Measurements from ENCODE around the gene THRB.
A peak's percentile ranks its signal among the peaks of the same experiment; 100 is the strongest.
"Not testable (repeated sequence)": the region's sequence is repeated elsewhere in the genome, so short reads cannot be mapped to it uniquely, and the experiment has no call there.

Gene THRB

DNA sequence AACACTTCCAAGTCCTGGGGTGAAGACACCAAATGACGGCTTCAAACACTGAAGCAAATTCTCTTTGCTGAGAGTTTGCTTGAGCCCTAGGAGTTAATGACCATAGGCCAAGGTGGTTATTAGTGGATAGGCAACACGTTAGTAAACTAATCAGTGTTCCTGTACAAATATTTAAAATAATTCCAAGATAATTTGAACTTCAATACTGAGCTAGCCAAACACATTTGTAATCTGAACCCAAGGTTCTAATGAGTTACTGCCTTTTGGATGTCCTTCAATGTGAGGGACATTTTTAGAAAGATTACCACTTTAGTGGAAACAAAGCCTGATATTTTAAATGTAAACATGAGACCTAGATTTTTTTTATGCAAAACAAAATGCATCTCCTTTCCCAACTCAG is 94.6 kb downstream of the THRB start:
- no peak for DNase-seq

DNA sequence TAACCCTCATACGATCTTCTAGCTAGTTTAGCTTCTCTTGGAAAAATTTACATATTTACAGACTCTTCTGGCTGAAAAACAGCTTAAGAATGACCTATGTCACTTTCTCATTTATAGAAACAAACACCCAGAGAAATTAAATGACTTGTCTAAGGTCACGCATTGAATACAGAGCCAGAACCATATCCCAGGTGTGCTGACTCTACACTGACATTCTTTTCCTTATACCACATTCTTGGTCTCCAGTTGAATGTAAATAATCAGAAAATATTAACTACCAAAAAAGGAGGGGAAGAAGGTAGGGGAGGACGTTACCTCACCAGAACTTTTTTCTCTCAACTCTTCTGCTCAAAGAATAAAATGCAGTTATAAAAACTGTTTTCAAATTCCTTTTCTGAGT is 95.0 kb downstream of the THRB start:
- no peak for DNase-seq

DNA sequence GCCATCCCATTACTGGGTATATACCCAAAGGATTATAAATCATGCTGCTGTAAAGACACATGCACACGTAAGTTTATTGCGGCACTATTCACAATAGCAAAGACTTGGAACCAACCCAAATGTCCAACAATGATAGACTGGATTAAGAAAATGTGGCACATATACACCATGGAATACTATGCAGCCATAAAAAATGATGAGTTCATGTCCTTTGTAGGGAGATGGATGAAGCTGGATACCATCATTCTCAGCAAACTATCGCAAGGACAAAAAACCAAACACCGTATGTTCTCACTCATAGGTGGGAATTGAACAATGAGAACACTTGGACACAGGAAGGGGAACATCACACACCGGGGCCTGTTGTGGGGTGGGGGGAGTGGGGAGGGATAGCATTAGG is 95.9 kb downstream of the THRB start:
- DNase-seq: not testable (repeated sequence)

DNA sequence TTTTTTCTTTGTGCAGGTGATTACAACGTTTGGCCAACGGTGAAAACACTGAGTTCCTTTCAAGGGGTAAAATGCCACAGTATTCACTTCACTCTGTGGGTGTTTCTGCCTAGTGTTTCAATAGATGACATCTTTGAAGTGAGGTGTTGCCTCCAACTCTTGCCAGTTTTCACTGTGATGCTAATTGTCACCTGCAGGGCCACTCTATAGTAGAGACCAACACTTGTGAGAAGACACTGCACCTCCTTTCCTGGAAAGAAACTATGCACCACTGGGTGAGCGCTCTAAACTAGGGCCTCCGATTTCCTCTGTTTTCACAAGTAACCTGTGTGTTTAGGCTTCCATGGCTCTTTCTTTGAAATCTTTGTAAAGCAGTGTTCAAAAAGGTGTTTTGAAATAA is 98.3 kb downstream of the THRB start:
- DNase-seq: no peak

DNA sequence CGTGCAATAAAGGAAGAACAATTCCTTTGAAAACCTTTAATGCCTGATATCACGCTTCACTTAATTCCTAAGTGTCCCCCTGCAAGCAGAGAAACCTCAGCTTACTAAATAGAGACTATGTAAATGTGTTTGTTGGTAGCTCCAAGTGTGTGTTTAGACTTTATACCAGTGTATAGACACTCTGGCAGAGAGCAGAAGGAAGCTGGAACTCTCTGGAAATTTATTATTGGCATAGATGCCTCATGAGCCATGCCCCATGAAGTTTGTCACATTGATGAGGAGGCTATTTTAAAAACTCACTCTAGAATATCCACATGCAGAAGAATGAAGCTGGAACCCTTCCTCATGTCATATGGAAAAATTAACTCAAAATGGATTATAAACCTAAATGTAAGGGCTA is 99.9 kb downstream of the THRB start:
- DNase-seq: no peak

DNA sequence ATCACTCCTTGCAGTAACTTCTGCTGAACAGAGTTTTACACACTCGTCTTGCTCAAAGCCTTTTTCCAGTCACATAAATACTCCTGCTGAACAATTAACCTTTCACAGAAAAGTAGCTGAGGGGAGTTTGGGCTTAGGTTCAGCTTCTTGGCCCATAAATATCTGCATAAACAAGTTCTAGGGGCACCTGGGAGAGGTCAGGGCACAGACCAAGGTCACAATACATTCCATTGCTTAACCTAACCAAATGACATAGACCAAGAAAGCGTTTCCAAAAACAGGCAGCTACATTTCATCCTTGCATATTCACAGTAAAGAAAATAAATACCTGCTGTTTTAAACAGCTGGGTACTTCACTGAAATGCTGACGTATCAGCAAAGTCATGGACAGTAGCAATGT is 101.3 kb downstream of the THRB start:
- no peak for DNase-seq

DNA sequence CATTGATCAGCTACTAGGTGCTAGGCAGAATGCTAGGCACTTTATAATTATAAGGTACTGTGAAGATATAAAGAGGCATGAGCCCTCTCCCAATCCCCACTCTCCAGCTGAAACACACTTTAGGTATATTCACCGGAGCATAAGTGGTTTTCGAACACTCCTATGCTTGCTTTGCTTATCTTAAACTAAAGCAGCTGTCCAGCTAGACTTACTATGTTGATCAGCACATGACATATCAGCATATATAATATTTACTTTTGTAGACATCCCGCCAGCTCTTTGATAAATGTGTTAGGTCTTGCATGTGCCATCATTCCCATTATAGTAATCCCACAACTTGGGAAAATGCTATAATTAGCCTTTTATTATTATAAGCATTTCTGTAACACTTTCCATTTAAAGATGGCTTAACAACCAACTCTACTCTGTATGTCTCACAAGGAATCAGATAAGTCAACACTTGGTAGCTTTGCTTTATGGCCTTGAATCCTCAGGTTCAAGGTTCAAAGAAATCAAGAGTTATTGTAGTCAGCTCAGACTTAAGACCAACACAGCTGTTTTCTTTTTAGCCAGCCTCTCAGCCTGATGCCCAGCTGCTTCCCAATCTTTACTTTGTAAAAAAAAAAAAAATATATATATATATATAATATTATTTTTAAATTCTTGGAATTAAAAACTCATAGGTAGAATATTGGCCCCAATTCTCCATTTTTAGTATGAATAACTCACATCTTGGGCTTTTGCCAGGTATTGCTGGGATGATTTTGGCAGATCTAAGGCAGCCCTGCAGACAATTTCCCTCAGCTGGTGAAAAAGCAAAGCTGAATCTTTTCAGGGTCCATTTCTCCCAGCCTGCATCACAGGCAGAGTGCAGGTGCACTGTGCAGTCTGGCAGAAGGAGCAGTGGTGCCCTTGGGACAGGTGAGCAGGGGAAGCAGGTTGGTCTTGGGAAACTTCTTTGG is 104.2 kb downstream of the THRB start:
- DNase-seq: no peak

DNA sequence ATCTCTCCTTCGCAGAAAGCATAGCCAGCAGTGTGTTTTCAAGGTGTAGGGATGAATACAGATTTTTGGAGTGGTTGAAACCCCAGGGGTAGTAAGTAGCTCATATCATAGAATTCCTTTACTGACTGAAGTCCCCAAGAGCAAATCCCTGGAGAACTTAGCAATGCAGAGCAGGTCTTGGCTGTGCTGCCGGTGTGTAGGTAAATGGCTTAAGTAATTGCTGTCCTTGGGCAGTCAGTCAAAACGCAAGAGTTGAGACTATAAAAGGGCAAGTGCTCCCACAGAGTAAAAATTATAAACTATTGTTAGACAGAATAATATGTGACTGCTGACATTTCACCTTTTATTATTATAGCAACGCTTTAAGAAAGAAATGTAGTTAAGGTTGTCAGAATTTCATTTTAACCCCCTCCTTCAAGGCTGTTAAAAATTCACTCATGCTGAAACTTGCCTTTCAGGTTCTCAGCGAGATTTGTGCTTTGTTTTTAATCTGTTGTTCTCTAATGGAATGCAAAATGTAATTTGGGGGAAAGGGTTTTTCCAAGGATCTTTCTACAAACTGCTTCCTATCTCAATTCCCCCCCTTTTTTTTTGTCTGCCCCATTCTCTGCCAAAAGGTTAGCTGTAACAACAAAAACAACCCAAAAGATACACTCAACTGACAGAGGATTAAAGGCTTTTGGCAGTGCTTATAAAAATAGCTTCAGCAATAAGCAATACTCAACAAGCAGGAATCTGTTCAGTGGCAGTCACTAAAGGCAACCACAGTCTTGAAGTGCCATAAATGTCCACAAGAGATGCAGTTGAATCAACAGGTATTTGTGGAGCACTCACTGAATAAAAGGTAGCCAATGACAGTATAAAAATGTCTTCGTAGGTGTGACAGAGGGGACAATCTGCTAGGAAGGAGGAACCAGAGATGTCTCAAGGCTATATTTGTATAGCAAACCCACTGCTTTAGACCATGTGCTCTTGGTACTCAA is 105.3 kb downstream of the THRB start:
- DNase-seq: no peak

DNA sequence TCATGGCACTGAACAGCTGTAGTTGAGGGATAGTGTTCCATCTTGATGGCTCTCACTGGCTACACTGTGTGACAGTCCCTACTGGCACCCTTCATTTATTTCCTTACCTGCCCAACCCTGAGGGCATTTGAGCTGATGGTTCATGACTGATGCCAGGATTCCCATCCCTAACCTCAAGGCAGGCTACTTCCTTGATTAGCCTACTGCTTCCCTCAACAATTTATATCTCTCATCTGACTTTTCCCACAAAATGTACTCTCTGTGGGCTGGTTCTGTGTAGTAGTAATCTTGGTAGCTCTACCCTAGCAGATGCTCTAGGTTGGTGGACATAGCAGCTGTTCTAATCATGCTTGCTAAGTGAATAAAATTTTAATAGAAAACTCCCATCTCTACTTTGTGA is 106.0 kb downstream of the THRB start:
- no peak for DNase-seq

DNA sequence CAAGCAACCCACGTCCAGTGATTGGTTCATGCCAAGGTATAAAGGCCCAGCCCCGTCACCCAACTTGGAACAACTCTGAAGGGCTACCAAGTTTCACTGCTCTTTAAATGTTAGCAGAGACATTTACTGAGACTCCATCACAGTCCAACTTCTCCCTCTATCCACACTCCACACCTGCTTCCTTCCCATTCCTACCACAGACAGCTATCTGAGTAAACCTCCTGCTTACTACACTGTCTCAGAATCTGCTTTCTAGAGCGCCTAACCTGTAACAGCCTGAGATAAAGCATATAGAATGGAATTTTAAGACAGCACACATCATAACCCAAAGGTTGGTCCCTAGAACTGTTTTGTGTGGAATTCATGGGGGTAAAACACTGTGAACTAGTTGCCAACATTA is 106.5 kb downstream of the THRB start:
- no peak for DNase-seq

DNA sequence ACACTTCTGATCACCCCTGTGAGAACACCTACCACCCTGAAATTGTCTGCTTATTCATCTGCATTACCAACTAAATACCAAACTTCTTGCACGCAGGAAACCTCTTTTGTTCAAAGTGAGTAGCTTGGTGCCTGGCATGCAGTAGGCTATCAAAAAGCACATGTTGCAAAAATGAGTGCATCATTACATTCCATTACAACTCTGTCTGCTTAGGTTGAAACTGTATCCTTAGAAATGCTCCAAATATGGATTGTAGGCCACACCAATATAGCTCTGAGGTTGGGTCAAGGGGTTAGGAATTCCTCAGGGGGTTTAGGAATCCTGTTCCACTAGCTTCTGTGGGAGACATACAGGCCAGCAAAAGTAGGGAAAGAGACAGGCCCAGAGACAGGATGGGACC is 107.2 kb downstream of the THRB start:
- no peak for DNase-seq

DNA sequence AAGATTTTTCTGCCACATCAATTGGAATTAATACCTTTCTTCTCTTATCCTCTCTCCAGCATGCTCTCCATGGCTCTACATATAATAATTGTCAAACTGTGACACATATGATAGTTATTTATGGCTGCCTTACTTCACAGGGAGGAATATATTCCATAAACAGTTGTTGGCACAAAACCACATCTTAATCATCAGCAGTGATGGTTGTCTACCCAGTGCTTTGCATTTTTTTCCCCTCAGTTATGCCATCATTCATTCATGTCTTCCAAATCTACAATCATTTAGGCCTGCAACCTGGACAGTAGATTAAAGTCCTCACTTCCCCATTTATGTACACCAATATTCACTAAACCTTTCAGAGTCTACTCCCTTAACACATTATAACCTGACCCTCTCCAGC is 107.7 kb downstream of the THRB start:
- no peak for DNase-seq

DNA sequence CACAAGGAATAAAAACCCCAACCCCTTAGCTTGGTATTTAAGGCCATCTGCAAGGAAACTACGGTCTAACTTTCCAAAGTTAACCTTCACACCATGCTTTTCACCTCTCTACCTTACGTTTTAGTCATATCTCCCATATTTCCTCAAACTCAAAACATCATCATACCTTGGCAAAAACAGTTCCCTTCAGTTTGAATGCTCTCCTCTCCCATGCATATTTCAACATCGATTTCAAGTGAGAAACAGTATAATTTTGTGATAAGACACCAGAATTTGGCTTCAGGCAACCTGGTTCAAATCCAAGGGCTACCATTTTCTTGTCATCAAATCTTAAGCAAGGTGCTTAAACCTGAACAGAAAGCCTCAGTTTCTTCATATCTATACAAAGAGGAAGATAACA is 108.2 kb downstream of the THRB start:
- DNase-seq: no peak

DNA sequence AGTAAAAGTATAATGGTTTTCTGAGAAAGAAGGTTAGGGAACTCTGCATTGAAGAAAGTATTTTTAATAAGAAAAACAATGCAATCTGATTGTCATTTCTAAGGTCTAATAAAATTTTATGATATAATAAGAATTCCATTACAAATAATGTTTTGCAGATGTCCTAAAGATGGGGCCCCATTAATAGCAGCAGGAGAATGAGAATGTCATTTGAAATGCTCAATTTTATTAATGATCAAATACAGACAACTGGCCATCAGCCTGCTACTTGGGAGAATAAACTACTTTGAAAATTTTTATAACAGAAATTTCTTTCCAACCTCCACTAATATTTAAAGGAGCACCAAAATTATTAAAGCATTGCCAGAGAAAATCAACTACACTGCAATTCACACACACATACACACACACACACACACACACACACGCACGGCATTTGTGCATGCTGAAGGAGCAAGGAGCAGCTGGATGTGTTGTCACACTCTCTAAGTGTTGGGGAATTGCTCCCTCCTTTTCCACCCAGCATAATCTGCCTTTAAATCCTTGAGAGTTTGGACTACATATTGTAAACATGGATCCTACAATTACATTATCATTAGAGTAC is 109.5 kb downstream of the THRB start:
- no peak for DNase-seq

DNA sequence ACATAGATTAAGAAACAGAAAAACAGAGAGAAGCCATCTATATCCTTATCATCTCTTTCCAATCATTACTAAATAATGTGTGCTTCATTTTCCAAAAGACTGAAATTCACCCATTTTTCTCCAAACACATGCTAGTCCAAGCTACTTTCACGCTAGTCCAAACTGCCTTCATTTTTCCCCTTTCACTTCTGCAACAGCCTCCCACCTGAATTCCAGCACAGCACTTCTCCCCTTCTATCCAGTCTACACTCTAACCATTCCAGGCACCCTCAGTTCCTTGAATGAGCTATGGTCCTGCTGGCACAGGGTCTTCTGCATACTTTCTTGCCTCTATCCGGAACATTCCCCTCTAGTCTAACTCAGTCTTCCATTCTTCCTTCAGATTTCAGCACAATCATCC is 112.0 kb downstream of the THRB start:
- DNase-seq: no peak

DNA sequence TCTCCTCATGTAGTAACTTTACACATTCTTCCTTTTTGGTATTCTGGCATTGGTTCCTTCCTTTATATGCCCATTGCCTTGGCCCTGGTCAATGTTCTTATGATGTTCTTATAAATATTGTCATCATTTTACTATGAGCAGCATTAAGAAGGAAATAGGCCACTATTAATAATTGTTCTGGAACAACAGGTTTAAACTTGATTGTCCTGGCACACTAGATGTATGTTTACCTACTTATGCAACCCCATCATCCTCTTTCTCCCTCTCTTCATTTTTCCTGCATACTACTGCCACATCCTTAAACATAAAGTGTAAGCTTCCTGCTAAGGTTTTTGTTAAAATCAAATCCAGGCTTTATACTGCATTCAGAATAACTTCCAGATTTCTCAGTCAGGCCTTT is 114.7 kb downstream of the THRB start:
- no peak for DNase-seq

DNA sequence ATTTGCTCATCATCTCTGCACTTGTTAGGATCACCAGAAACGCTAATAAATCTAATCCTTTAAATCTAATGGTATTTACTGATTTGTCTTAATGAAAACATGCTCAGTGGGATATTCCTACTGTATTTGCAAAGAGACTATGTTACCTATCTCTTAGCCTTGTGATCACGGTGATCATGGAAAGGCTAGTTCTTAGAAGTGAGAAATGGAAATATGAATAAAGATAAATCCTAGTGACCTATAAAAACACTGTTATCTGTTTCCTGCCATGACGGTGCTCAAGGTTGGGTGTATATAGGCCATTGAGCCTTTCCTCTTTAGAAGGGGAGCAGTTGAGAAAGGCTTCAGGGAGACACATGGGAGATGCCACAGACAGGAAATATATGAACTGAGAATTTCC is 116.3 kb downstream of the THRB start:
- DNase-seq: no peak

DNA sequence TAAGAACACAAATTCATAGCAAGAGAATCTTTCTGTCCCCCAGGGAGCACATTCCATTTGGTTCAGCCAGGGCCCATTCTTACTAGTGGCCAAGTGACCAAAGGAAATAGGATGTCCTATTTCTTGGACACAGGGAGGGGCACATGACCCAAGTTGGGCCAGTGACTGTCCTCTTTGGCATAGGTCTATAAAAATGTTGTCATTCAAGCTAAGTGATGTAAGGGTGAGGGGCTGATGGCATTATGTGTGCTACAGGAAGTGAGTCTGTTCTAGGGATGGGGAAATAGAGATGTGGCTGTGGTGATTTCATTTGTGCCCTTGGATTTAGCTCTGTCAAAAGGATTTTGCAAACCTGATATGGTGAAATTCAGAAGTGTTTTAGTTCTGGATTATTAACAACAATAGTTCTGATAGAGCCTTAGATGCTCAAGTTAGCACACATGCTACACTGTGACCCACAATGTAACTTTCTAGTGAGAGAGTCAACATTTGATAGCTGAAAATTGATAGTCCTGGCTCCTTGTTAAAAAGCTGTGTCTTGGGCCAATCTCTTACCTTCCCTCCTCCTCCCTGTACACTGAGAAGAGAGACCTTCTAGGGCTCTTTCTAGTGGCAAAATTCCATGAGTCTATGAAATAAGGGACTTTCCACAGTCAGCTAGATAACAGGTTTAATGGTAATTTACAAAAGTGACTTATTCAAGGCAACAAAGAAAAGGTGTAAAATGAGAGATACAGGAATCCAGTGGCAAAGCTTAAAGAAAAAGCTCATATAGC is 117.2 kb downstream of the THRB start:
- DNase-seq: peak; percentile 85

DNA sequence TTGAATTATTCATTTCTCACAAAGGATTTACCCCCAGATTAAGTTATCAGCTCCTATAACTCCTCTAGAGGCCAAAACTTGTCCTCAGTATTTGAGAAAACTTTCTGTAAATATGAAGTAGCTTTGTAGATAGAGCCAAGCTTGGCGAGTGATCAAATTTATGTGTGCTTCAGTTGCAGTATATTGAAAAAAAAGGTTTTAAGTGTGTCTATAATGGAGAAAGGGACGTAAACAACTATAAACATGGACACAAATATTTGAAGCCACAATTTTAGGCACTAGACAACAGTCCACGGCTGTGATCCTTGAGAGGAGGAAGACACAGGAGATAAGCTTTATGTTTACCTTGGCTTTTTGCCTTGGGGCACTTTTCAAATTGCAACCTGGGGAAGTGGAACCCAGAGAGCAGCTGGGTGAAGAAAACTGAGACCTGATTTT is 118.7 kb downstream of the THRB start:
- no peak for DNase-seq

DNA sequence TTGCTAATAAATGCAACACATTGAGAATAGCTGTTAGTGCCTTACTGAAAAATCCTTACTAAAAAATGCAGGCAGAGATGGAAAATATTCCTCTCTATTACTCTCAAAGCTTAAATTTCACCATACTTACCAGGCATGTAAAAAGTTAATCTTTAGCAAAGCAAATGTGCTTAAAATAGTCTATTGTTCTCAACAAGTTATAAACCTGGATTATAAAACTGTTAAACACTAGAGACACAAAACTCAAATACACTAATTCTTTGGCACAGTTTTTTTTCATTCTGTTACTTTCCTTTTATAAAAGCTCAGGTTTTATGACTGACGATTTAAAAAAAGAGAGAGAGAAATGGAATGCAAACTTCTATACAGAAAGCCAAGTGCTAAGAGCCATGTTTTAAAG is 119.8 kb downstream of the THRB start:
- no peak for DNase-seq

DNA sequence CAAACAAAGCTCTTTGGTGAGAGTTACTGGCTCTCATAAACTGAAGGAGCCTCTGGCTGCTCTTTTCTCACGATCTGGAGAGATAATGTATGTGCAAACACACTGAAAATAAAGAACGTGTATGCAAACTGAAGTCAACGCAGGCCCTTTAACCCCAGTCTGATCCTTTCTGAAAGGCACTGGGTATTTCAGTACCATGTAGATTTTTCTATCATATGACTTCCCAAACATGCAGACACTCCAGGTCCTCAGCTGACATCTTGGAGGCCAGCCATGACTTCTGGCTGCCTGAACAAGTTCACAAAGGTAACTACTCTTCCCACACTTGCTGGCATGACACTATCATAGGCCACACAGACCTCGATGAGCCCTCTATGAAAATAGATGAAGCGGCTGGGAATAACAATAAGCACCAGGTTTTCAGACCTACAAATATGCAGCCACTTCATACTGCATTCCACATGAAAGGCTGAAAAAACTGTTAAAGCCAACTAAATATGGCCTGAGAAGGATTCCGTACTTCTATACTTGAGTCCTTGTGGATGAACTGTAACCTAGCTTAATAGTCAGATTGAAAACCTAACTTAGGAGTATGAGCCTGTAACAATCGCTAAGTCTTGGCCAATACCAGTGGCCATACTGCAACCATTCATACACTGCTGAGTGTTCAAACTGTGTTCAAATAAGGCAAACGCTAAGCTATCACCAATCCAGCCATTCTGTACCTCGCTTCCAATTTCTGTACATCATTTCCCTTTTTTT is 121.3 kb downstream of the THRB start:
- DNase-seq: no peak

Measured in inflammatory macrophage treated with lipopolysaccharide for 4 hours (primary cell).